EH (cell line): ENCODE measurements around the gene SIRPG.
"Not testable (repeated sequence)": the region's sequence is repeated elsewhere in the genome, so short reads cannot be mapped to it uniquely, and the experiment has no call there.

Source experiments
- DNase-seq: peaks from one replicate; pipeline ENCODE4 v3.0.0-alpha.2; 2015; ENCODE audit warnings: low read depth

Gene SIRPG

DNA sequence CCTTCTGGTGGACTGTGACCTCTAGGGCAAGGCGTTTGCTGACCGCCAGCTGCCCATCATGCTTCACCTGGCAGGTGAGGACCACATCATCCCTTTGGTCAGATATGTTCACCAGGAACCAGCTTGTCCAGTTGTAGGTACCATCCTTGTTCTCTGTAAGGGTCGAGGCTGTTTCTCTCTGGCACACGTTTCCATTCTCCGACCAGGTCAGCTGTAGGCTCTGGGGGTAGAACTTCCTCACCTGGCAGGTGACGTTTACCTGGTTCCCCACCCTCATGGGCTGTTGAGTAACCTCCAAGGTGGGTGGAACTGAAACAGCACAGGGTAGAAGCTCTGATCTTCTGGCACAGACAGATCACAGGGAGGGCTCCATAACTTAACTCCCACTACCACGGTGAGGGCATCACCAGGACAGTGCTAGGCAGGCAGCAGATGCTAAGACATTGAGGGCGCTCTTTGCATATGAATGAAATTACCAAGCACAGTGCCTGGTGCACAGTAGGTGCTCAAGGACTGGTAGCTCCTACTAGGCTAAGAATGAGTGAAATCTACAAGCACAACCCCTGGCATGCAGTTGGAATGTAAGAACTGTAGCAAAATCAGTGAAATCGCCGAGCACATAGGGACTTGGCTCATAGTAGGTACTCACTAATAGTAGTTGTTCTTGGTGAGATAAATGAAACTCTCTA is 22.1 kb downstream of the SIRPG start:
- DNase-seq: no peak

DNA sequence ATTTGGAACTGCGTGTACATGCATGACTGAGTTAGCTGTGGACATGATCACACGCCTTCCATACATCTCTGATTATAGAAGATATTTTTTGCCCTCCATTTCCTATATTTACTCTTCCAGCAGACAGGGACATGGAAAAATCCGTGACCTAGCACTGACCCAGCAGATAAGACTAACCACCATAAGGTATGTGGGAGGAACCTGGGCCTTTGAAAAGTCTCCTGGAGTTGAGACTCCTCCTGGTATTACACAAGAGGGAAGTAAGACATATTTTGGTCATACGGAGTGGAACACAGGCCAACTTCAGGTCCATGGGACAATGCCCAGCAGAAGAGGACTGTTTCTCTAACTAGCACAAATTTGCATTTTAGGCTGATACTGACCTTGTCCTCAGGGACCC is 24.0 kb downstream of the SIRPG start:
- DNase-seq: no peak

DNA sequence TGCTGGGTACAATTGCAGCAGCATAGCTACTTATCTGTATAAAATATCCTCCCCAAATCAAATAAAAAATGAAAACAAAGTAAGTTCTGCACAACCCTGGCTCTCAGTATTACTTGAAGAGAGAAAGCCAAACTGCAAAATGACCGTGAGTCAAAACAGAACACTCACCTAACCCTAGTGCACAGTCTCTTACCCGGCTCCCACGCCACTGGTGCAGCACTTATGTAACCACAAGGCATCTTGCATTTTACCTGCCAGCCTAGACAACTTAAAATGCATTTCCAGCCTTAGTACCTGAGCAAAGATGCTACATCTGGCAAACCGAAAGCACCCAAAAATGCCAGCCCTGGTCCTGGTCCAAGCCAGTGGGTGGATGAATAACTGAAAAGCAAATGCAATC is 25.4 kb downstream of the SIRPG start:
- DNase-seq: no peak

DNA sequence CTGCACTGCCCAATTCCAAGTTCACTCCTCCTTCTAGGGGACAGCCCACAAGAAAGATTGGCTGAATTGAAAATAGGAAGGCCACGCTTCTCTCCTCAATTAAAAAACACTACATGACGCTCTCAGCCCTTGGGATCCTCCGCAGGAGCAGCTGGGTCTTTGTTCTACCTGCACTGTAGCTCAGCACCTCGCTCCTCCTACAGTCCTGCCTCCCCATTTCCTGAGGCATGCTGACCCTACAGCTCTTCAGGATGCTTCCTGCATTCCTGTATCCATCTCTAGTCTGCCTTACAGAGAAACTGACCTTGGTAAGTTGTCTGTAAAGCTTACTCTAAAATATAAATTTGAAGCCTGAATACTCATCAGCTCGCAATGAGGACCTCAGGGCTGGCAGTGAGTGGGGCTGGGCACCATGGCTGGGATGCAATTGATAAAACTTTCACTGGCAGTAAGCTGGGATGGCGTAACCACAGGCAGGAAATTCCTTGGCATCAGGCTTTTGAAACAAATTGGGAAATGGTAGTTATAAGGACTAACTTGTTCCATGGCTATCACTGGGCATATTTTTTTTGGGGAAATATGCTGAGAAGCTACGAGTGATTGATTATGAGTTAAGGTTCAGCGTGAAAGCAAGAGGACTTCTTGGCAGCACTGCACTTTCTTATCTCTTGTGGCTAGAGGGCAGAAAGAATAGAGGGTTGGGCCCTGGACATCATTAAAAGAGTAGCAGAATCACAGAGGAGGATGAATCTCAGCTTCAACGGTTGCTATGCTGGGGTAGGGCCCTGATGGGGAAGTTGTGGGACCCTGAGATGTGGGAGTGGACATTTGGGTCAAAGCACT is 26.0 kb downstream of the SIRPG start:
- peak; percentile 3 for DNase-seq

DNA sequence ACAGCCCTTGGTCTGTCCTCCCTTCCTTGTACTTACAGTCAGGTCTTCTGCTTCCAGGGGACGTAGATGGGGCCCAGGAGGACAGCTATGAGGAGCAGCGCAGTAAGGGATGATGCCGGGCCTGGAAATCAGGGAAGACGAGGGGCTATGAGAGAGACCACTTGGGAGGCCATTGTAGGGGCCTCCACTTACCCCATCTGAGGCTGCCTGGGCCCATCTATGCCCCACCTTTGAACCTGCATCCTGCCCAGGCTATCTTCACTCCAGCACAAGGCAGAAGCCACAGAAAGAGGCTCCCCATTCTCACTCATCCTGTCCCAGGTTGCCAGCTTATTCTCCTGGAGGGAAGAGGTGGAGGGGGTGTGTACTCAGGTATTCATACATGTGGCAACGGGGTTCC is 27.4 kb downstream of the SIRPG start:
- no peak for DNase-seq

DNA sequence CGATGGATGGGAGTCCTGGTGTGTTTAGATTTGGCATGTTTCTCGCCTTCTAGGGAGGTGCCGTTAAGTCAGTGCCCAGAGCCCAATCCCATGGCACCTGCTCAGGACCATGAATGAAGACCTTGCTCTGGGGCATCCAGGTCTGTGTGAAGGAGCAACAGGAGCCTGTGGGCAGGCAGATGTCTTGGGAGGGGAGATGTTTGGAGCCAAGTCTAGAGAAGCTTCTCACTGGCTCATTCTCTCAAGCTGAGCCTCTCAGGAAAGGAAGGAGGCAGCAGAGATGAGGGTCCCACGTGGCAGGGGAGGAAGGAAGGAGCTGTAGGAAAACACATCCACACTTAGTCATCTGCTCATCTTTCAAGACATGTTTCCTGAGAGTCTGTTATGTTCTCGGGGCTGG is 28.3 kb downstream of the SIRPG start:
- no peak for DNase-seq

DNA sequence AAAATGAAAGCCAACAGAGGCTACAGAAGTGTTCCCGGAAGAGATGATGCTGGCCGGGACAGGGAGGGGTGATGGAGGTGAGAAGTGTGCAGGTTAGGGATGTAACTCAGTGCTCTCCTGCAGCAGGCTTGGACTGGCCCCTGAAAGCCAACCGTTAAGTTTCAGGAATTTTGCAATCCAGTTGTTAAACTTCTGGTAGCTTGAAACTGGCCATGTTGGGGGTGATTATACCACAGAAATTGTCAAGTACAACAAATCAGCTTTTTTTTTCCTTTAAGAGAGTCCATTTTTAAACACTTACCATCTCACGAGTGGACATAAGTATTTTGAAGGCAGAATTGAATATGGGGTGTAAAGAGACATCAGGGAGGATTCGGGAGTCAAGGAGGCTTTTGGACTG is 29.0 kb downstream of the SIRPG start:
- DNase-seq: no peak

DNA sequence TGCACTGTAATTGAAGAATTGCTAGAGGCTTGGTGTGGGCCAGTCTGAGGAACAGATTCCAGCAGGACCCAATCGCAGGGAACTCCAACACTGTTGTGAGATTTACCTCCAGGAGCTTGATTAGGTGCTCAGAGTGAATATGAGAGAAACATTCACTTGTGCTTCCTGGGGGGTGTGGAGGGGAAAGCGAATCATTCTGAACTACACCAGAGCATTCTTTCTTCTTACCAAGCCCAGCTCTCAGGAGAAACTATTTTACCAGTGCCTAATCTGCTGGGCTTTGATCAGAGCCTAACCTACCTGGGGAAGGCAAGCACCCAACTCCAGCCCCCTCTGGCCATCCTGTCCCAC is 30.4 kb downstream of the SIRPG start:
- no peak for DNase-seq

DNA sequence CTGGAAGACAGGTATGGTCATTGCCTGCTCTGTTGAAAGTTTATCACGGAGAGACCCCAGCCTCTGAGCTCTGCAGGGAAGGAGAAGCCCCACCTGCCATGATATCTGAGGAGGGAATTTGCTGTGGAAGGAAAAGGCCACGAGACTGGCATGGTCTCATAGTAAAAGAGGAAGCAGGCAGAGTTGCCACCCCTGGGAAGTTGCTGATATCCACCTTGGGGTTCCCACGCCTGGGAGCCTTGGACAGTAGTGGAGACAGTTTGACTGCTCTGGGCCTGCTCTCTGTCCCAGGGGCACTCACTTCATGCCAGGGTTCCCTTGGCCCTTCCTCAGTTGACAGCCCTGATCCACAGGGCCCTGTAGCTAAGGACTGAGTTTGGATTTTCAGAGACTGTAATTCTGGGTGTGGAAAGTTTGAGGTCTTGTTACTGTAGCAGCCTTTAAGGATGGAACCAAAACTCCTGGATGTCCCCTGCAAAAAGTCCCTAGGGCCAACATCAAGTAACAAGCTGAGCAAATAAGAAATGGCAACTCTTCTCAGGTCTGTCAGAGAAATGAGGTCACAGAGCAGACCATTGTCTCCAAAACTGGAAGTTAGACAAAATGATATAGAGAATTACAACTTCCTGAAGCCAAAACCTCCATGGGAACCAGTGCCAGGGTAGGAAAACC is 30.9 kb downstream of the SIRPG start:
- DNase-seq: no peak

DNA sequence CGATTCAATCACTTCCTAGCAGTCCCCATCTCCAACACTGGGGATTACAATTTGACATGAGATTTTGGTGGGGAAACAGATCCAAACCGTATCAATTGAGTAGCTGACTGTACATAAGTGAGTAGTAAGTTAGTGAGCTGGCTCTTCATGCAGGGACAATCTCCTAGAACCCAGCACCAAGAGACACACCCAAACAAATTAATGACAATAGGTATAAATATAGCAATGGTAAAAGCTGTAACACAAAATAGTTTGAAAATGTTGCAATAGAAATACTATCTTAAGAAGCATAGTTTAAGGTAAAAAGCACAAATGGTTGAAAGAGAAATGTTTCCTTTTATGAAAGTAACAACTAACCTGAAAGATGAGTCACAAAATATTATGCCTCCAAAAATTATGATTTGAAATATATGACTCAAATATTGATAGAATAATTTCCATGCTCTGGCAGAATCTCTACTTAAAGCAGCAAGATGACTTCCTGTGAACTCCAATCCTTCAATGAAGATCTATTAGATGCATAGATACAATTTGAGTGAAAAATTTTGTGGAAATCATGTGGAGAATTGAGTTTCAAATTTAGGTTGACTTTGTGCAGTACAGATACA is 32.4 kb downstream of the SIRPG start:
- DNase-seq: no peak

DNA sequence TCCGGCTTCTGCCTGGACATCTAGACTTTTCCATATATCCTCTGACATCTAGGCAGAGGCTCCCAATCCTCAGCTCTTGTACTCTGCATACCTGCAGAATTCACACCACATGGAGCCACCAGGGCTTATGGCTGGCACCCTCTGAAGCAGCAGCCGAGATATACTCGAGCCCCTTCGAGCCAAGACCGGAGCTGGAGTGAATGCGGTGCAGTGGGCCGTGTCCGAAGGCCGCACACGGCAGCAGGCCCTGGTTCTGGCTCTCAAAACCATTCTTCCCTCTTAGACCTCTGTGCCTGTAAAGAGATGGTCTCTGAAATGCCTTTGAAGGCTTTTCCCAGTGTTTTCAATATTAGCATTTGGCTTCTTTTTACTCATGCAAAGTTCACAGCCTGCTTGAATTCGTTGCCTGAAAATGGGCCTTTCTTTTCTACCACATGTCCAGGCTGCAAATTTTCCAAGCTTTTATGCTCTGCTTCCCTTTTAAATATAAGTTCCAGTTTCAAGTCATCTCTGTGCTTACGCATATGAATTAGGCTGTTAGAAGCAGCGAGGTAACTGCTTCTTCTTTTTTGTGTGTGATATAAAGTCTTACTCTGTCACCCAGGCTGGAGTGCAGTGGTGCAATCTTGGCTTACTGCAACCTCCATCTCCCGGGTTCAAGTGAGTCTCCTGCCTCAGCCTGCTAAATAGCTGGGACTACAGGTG is 33.9 kb downstream of the SIRPG start:
- DNase-seq: no peak

DNA sequence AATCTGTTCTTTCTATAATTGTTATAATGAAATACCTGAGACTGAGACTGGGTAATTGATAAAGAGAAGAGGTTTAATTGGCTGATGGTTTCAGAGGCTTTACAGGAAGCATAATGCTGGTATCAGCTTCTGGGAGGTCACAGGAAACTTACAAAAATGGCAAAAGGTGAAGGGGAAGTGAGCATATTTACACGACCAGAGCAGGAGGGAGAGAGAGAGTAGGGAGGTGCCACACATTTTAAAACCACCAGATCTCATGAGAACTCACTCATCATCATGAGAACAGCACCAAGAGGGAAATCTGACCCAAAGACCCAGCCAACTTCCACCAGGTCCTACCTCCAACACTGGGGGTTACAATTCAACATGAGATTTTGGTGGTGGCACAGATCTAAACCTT is 35.1 kb downstream of the SIRPG start:
- DNase-seq: no peak

DNA sequence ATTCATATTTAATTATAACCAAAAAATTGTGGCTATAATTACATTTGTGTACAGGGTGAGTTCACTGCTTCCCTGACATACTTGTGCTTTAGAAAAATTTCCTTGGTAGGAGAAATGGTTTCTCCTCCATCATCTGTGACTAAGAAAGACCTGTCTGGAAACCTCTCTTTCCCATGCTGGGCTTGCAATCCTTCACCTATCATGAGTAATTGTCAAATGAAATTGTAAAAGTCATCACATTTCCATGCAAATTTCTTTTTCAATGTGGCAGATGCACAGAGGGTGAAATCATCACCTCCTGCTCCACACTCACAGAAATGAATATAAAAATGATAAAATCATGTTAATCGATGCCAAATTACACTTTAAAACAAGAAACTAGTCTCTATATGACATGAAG is 36.3 kb downstream of the SIRPG start:
- DNase-seq: no peak

DNA sequence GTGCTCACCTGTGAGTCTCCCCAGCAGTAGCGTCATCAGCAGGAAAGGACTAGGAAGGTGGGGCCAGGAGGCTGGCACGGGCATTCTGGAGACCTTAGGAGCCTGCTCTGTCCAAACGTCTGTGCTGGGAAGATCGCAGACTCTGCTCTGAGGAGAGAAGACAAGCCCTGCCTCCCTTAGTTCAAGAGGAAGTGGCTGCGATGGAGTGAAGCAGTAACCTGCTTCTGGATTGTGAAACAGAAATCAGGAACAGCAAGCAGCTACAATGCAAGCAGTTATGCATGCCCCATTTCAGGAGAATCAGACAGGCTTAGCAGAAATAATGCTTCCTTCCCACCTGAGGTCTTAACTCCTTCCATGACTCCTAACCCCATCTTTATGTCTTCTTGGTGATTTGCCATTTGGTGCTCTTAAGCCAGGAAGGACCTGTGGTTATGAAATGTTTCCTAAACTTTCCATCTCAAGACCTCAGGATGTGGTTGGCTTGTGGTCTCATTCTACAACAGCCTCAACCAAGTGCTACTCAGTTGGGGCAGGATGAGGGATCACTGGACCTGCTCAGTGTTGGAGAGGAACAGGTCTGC is 37.6 kb downstream of the SIRPG start, which contains the start of gene SIRPB1:
SIRPB1 (minus strand) TSS at position 149 of the 584 bp plus-strand sequence; CDS start at position 84, 65 bp downstream.
- no peak for DNase-seq

DNA sequence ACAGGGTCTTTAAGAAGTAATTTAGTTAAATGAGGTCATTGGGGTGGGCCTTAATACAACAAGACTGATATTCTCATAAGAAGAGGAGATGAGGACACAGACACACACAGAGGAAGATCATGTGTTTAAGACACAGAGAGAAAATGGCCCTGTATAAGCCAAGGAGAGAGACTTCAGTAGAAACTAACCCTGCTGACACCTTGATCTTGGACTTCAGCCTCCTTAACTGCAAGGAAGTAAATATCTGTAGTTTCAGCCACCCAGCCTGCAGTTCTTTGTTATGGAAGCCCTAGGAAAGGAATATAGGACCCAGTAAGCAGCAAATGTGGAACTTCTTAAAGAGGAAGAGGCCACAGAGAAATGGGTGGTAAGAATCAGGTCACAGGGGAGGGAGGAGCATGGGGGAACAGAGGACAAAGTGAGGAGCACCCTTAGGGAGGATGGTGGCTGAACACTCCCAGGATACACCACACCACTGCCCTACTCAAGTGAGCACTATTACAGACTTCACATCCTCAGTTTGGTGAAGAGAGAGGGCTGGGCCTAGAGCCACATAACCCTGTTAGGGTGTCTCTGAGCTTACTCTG is 38.5 kb downstream of the SIRPG start:
- DNase-seq: no peak

DNA sequence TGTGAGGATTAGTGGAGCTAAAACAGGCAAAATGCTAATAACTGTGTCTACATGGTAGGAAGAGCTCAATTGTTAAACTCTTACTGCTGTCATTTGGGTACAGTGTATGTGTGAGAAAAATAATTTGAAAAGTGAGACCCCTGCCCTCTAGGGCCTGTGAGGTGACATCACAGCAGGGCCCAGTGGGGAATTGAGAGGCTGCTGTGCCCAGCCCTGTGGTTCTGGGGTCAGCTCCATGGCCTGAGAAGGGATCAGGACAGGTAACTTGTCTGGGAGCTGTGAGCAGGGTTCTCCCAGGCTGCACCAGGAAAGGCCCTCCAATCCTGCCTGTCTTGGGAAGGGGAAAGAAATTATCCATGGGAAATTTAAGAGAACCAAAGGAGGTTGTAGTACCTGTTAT is 39.1 kb downstream of the SIRPG start:
- DNase-seq: no peak

DNA sequence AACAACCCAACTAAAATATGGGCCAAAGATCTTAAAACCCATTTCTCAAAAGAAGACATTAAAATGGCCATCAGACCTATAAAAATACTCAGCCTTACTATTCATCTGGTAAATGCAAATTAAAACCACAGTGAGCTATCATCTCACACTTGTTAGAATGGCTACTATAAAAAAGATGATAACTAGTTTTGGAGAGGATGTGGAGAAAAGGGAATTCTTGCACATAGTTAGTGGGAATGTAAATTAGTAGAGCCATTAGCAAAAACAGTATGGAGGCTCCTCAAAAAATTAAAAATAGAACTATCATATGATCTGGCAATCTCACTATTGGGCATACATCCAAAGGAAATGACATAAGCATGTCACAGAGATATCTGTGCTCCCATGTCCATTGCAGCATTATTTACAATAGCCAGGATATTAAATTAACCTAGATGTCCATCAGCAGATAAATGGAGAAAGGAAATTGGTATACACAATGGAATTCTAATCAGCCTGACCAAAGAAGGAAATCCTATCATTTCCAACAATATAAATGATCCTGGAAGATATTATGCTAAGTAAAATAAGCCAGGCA is 40.6 kb downstream of the SIRPG start:
- DNase-seq: peak; percentile 13

DNA sequence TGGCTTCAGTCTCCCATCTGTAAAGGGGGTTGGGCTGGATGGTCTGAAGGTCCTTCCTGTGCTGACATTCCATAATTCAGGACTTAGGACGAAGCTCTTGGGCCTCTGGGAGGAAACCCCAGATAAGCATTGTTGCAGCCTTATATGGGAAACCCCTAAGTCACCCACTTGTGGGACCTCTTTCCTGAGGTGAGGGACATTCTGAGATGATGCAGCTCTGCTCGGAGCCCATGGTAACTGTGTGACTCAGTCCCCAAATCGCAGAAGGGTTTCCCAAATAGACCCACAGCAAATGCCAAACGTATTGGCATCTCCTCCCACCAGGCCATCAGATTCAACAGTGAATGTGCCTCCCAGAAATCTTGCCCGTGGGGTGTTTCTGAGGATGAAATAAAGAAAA is 47.2 kb downstream of the SIRPG start:
- DNase-seq: not testable (repeated sequence)

DNA sequence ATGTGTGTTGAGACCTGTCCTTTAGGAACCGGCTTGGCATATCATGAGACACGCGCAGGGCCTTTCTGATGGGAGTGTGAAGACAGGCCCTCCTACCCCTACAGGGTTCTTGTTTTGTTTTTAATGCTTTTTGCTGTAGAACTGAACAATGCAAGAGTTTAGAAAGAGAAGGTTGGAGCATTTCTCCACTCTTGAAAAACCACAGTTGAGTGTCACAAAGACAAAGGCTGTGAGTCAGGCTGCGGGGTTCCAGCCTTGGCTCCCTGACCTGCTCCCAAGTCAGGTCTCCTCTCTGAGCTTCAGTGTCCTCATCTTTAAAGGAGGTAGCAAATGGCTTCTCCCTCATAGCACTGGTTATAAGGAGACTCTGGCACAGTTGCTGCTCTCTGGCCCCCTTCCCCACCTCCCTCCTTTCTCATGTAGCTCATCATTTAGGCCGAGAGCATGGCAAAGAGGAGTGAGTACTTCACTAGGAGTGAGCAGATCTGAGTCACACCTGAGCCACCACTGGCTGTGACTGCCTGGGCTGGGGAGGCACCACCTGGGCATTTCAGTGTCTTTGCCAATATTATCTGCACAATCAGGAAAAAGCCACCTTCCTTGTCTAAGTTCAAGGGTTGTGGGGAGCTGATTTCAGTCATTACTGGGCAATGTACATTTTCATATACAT is 48.8 kb downstream of the SIRPG start:
- not testable (repeated sequence) for DNase-seq

DNA sequence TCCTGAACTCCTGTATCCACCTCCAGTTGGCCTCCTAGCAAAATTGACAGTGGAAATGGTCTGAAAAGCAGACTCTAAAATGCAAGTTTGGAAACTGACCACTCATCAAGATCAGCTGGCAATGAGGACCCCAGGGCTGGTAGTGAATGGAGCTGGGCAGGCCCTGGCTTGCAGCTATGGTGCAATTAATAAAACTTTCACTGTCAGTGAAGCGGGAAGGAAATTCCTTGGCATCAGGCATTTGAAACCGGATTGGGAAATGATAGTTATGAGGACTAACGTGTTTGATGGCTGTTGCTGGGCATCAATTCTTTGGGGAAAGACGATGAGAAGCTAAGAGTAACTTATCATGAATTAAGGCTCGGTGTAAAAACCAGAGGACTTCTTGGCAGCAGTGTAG is 56.8 kb downstream of the SIRPG start:
- no peak for DNase-seq
